Stimulated activated CD4-positive, alpha-beta T cell treated with anti-CD3 and anti-CD28 coated beads, TNF-alpha, amount 100 ng/mL, for 24 hours (primary cell): ENCODE data around the gene SERPINI1.

Source experiments
- DNase-seq, 3 experiments: peaks; one replicate each; pipeline ENCODE4 v3.0.0-alpha.2; 2020; ENCODE audit warnings: low read depth in 3 of 3

Gene SERPINI1

DNA sequence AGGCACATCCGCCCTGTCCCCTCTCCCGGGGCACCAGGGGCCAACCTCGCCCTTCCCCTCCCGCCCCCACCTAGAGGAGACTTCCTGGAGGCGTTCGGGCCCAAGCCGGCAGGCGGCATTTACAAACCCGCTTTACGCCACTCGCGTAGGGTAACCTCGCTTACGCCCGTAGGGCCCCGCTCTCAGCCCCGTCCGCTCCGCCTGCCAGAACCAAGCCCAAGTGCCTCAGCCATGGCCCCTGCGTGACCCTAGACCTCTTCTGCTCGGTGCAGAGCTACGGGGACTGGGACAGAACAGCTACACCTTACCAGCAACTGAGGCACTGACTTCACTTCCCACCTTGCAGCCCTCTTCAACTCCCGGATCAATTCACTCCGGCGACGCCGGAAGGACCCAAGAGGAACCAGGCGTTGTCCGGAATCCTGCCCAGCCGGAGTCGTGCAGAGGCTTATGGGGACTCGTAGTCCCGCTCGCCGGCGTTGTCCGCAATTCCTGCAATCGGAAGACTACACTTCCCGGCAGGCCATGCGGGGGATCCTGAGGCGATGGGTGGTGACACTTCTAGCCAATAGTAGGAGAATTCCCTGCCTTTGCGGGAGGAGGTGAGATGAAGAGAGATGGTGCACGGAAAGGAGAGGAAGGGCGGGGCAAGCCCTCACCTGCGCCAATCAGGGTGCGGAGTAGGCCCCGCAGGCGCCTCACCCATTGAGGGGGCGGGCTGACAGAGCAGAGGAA lies 856 bp upstream of the SERPINI1 start, which contains the start of gene PDCD10:
Gene PDCD10, minus strand, starts transcription at position 395 of the 735 bp plus-strand sequence. CDS start 14,735 bp downstream, outside the sequence.
- peak; percentile 93 to 95 (median 93) for DNase-seq

DNA sequence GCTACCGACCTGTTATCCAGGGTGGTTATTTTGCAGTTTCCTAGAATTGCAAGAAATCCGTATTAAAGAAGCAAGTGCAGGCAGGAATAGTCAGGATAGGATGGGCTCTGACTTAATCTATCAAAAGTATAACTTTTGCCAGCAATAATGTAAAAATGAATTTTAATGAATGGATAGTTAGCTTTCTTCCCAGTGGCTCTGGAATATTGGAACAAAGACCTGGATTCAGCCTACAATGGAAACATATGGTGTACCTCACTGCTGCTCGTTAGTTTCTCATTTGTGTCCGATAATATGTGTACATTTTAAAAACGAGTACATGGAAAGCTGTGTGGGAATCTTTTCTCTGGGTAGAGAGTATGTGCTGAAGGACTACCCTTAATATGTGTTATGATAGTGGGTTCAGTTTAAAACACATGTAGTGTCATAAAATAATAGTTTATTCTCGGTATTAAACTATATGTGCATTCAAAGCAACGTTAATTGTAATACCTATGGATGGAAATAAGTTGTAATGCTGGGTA lies 805 bp downstream of the SERPINI1 start:
- DNase-seq = no peak

DNA sequence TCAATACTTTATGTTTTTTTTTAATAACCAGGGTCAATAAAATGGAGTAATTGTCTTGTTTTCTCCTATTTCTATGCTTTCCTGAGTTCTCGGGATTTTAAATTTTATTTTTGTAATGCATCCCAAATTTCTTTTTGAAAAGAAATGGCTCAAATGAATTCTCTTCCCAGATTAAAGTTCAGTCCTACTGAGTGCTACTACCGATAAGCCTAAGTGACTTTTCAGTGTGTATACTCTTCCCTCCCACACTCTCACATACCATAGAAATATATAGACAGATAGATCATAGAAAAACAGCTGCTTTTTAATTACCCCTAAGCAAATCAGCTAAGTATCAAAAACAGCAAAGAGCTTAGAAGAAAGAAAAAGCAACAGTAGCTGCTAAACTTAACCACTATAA lies 1.5 kb downstream of the SERPINI1 start:
- DNase-seq = no peak

DNA sequence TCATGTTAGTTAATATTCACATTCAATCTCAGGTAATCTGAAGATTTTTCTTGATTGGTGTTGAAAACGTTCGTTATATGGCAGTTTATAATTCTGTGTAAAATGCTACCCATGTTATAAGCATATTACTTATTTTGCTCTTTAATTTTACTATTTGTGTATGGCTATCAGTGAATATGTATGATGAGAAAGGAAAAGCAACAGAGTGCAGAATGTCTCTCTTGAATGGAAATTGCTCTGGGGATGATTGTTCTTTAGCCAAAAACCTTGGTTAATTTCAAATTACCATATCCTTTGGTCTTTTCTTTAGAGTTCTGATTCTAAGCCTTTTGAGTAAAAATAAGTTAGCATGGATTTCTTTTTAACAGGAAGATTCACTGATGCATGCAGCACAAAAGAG lies 2.5 kb downstream of the SERPINI1 start:
- DNase-seq = no peak

DNA sequence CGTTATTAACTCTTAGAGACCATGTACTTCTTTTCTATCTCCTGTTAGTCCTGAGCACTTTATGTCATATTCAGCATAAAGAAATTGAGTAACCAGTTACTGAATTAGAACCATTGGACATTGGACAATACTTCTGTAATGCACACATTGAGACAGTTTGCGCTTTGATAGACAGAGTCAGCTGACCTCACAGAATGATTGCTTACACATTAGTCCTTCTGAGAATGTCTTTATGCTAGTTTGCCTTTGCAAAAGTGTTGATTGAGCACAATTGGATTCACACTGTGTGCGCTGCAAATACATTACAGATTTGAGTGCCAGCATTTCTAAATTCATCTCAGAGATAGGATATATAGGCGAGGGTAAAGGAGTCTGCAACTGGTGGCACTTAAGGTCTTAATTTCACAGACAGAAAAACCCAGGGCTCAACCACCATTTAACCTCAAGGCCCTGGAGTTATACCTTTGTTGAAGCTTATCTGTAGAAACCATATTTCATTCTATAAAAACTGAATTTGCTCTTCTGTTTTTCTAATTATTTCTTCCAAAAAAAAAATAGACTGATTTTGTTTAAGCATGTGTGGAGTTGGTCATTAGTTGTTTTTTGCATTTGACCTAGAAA lies 3.8 kb downstream of the SERPINI1 start:
- no peak for DNase-seq

DNA sequence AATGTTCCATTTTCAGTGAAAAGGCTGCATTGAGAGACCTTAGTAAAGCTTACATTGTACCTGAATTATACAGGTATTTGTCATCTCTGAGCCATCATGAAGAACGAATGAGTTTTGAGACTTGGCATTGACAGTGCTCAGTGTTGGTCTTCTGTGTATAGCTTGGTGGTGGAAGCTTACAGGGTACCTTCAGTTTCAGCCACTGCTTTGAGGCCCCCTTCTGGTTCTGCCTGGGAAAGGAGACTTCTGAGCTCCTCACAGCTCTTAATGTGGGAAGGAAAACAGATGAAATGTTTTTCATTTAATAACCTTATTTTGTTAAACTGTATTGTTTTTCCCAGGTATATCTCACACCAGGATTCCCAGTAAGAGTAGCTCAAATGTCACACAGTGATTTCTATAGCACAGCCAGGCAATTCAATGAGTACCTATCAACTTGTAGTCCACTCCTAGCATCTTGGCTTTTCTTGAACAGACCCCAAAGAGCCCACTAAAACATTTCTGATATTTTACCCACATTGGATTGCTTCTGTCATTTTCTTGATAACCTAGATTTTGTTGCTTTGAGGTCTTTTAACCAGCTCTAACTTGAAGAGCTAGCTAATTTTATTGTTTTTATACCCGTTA lies 5.6 kb downstream of the SERPINI1 start:
- DNase-seq = peak in 1 of 3 experiments; percentile 11

DNA sequence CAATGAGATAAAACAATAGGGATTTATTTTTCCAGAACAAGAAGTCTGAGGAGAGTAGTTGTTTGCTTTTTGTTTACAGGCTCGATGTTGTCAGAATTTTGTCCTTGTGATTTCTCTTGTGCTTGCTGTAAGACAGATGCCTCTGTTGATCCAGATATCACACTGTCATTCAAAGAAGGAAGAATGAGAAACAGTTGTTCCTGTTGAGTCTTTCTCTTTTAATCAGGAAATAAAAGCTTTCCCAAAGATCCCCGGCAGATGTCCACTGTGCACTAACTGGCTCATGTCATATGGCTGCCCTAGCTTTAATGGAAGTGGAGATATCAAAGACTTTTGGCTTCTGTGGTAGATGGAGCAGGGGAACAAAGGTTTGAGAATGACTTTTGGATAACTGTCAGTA lies 6.8 kb downstream of the SERPINI1 start:
- DNase-seq = no peak

DNA sequence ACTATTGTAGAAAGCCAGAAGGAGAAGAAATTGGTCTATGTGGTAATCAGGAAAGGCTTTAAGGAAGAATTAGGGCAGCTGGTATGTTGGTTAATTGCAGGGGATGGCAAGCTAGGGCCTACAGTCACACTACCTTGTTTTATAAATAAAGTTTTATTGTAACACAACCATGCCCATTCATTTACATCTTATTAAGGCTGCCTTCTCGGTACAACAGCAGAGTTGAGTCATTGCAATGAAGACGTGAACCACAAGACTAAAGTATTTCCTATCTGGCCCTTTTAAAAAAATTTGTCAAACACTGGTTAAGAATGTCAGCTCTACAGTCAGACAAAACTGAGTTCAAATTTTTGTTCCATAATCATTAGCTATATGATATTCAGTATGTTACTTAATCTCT lies 8.3 kb downstream of the SERPINI1 start:
- DNase-seq = no peak

DNA sequence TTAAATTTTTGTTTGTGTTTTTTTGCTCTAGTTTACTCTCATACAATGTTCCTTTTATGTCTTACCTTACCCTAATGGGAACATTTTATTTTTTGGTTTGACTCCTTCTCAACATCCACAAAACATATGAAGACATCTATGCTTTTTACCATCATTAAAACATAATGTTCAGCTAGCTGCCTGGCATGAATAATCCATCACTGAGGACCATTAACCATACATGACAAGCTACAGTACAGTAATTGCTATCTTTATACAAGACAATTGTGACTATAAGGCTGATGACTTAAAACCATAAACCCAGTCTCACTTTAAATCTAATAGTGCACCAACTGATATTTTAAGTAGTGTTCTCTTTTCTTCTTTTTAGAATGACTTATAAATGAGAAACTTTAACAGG lies 13.7 kb downstream of the SERPINI1 start:
- no peak for DNase-seq

DNA sequence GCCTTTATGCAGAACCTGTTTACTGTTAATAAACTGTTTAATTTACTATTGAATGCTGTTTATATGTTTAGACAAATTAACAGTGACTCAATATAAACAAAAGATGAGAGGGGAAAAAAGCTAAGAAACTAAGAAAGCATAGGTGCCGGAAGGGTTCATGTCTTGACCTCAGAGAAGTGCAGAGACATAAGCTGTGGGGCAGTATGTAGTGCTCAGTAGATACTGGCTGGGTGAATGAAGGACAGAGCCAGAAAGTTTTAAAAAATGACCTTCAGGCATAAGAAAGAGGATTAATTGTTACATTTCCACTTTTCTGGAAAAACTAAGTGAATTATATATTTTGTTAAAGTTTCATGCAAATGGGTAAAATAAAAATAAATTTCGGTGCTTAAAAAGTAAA lies 14.2 kb downstream of the SERPINI1 start:
- no peak for DNase-seq

DNA sequence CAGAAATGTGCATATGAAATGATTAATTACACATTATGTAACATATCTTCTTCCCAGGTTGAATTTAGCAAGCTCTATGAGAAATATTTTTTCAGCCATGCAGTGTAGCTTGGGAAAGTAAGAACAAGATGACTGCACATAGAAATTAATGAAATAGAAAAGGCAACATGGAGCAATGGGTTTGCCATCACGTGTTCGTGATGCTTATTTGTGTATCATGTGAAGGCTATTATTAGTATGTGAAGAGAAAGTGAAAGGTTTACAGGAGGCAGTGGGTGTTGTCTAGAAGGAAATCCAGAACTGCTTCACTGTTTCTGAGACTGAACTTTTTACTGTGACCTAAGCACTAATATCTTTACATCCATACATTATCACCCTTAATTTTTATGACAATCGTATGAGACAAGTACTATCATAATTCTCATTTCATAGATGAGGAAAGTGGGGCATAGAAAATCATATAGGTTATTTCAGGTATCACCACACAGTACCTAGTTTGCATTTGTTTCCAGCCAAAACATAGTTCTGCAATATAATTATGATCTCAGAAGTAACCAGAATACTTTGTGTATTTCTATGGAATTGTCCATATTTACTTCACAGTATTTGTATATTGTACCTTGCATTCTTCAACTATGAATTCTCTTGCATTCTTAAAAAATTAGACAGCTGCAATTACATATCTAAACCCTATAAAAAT lies 14.9 kb downstream of the SERPINI1 start:
- no peak for DNase-seq

DNA sequence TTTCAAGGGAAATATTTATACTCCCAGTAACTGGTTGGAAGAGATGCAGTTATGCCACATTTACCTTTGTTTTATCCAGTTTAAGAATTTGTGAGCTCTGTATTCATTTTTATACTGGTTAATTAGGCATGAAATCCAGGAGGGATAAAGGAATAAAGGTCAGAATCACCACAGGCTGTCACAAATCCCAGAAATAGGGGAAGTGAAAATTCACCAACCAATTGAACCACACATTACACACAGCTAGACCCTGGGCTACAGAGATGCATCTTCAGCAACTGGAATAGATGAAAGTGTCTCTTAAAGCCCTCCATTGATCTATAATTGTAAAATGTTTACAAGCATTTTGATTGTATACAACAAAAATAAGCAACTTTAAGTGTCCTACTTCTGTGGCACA lies 18.5 kb downstream of the SERPINI1 start:
- DNase-seq = no peak

DNA sequence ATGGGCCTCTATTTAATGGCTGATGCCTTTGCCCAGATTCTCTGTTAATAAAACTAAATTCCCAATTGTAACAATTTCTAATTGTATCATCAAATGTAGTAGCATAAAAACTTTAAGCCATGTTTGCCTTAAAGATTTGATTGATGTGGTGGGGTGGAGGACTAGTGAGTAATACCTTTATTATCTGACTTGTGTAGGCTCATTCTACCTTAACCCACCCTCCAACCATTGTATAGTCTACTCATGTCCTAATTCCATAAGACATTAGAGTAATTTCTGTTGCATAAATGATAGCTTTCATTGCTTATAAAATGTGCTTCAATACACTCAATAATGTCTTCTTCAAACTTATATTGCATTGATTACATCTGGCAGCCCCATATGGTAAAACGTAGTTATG lies 25.8 kb downstream of the SERPINI1 start:
- DNase-seq = no peak

DNA sequence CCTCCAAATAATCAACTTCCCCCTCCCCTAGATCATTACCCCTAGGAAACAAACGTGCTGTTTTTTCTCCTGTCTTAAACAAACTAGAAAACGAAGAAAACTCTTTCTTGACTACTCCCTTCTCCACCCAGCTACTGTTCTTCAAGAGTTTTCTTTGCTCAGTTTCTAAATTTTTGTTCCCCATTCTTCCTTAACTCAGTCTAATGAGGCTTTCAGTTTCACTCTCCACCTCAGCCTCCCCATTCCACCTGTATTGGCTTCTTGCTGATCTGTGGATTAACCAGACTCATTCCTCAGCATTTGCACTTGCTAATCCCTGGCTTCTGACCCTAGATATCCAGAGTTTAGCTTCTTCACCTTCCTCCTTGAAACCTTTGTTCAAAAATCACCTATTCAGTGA lies 26.8 kb downstream of the SERPINI1 start:
- no peak for DNase-seq

DNA sequence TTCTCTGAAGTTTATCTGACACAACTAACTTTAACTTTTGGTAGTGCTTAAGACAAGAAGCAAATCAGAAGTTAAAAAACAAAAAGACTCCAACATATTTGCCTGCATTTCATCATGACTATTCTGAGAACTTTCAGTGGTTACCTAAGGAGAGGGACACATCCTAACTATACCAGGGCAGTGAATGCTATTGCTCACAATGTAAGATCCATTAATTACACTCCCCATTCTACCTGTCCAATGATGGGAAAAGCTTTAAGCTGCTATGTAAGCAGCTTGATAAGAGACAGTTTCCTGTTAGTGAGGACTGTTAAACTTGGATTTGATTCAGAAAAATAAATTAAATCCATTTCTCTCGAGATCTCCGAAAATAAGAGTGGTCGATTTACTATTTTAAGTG lies 37.5 kb downstream of the SERPINI1 start:
- DNase-seq = no peak

DNA sequence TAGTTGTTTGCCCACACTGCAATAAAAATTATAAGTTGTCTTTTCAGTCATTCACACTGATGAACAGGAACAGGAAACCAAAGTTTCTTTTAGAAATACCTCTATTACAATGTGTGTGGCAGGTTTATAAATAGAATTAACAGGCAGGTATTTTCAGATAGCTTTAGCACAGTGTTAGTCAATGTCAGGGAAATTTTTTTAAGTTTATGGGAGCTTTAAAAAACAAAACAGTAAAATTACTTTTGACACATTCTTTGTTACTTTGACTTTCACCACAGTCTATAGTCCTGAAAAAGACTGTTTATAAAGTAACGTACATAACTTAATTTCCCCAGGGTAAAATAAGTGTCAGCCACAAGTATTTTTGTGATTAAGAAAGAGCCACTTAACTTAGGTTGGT lies 38.1 kb downstream of the SERPINI1 start:
- no peak for DNase-seq

DNA sequence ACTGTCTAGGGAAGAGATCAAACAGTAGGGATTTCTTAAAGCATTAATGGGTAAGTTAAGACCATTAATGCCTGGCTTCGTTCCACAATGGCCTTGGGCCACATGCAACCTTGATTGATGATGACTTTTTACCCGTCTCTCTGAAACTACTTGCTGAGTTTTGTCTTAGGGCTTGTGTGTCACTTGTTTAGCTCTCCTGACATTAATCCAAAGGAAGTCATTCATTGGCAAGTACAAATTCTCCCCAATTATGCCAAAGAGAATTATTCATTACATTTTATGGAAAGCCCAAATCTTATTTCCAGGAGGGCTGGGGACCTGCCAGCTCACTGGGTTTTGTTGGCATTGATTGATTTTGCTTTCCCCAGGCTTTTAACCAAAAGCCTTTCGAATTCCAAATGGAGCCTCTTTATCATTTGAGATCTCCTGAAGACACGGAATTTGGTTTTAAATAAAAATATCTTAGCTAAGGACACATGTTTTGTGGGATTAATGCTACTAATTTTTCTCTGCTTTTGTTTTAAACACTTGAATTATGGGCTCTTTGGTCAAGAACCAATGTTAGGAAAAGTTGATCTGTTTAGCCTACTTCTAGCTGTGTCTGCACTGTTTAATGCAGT lies 40.7 kb downstream of the SERPINI1 start:
- DNase-seq = no peak

DNA sequence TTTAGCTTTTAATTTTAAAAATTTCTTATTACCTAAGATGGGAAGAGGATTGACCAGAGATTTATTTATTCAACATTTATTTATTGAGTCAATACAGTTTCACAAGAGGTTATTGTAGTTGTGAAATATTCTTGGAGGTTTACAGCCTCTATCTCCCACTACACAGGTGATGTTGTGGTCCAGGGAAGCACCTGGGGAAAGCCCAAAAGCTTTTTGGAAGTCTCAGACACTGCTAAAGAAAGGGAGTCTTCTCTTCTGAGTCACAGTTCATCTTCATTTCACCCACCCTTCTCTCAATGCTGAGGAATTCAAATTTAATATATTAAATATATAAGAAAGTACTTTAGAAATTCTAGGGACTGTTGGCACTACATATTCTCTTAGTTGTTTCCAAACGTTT lies 41.8 kb downstream of the SERPINI1 start:
- no peak for DNase-seq

DNA sequence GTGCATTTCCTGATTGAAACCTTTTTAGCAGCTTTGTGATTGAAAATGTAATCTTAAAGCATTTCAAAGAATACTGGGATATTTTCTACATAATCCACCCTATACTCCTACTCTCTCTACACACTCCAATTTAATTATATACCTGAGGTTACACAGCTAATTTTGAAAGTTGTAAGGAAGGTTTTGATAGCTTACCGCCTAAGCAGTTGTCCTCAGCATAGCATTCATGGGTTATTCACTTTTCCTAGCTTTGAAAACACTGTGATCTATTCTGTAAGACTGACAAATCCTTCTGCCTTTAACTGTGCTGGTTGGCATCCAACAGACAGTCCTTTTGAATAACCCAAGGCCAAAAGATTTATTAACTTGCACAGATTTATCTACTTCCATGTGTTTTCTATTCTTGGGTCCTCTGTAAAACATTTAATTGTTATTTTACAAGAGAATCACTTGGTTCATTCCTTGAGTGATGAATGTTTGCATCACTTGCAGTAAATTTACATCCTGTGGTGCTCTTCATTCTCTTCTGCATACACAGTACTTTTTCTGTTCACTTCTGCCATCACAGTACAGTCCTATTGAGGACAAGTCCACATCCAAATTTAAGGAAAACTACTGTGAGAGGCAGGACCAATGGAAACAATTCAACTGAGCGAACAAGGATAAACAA lies 44.8 kb downstream of the SERPINI1 start:
- DNase-seq = no peak

DNA sequence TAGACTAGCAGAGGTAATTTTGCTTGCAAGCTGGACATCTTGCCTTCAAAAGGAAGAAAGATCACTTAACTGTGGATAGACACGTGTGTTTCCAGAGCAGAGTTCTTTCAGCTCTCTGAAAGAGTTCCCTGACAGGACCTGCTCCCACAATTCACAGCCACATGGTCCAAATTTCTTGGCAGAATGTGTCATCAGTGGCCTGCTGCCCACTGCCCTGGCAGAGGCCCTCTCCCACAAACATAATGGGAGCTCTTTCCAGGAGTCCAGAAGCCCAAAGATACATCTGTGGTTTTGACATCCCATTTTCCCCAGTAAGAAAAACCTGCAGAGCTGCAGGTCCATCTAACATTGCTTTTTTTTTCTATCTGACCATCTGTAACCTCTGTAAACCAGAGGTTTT lies 48.3 kb downstream of the SERPINI1 start:
- DNase-seq = no peak

DNA sequence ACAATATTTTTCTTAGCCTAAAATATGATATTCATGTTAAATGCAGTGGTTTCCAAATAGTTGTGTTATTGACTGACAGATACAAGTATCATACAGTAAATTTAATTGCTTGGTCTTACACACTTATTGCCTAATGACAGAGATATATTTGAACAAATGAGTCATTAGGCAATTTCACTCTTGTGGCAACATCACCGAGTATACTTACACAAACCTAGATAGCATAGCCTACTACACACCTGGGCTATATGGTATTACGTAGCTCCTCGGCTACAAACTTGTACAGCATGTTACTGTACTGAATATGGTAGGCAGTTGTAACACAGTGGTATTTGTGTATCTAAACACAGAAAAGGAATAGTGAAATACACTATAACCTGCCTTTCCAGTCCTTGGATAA lies 50.3 kb downstream of the SERPINI1 start:
- no peak for DNase-seq
